ENCODE results near the gene IL1RAPL2. TPM values are rescaled to one million over a fixed set of nuclear protein-coding genes. Genes with fewer than 3 reads are reported as not detected.

IL1RAPL2 gene
- total and polyA plus RNA-seq, 2 donors (not counting 1 experiment from before 2014, with no cell fraction given) = not detected

DNA sequence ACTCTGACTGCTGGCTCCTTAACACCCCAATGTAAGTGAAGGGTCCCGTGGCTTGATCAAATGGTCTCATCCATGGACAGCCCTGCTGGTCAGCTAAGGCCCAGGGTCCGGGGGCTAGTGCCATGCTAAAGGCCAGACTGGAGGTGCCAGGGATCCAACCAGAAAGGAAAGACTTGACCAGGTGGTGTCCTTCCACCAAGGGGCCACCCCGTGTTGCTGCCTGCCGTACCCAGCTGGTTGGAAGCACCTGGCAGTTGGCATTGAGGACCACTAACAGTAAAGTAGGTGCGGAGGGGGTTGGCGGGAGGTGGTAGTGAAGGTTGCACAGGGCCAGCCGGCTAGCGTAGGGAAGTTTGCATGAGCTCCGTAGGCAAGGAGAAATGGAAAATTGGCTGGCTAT, 1.7 kb upstream of the IL1RAPL2 start:
- no peak overlapping the region for H3K4me3 ChIP-seq (ENCODE audit: control extremely low read depth in 1 of 5, extremely low read depth in 1 of 5, insufficient read depth in 1 of 5, low read depth in 2 of 5, low read length in 4 of 5)
- no peaks in the 10 kb centered on the region for H3K4me1 Mint-ChIP-seq
- ATAC-seq (ENCODE audit: low read depth) (no peak), DNase-seq (no peak)
- H3K4me3 Mint-ChIP-seq = no peak overlapping the region
- no peaks in the 10 kb centered on the region for H3K4me1 ChIP-seq (ENCODE audit: control insufficient read depth in 2 of 2, insufficient read depth in 2 of 2, low read length in 2 of 2)
- no peaks in the 10 kb centered on the region for H3K9me3 Mint-ChIP-seq (ENCODE audit: insufficient read depth)
- TF ChIP-seq EZH2 (IDR thresholded peaks at IDR 0.05; ENCODE audit: borderline replicate concordance, insufficient read depth, low read depth, low read length, poor library complexity, severe bottlenecking) = no peak
- TF ChIP-seq, protein P1, sequence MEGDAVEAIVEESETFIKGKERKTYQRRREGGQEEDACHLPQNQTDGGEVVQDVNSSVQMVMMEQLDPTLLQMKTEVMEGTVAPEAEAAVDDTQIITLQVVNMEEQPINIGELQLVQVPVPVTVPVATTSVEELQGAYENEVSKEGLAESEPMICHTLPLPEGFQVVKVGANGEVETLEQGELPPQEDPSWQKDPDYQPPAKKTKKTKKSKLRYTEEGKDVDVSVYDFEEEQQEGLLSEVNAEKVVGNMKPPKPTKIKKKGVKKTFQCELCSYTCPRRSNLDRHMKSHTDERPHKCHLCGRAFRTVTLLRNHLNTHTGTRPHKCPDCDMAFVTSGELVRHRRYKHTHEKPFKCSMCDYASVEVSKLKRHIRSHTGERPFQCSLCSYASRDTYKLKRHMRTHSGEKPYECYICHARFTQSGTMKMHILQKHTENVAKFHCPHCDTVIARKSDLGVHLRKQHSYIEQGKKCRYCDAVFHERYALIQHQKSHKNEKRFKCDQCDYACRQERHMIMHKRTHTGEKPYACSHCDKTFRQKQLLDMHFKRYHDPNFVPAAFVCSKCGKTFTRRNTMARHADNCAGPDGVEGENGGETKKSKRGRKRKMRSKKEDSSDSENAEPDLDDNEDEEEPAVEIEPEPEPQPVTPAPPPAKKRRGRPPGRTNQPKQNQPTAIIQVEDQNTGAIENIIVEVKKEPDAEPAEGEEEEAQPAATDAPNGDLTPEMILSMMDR (IDR thresholded peaks at IDR 0.05) = no peak
- H3K27ac Mint-ChIP-seq = no peak overlapping the region
- H3K27me3 ChIP-seq (replicated peaks in 1 of 4; ENCODE audit: control extremely low read depth in 1 of 4, control insufficient read depth in 3 of 4, insufficient read depth in 4 of 4, low read length in 3 of 4) = peaks cover 0 to 5% (median 3%) of the 10 kb centered on the region in 4 experiments
- no peaks in the 10 kb centered on the region for H3K36me3 ChIP-seq (replicated peaks in 1 of 2; ENCODE audit: control extremely low read depth in 1 of 2, control insufficient read depth in 1 of 2, extremely low read depth in 1 of 2, insufficient read depth in 2 of 2, low read length in 1 of 2)
- no peak overlapping the region for H3K9ac ChIP-seq (ENCODE audit: low read length)
- H4K20me1 ChIP-seq (ENCODE audit: control insufficient read depth, insufficient read depth, low read length, poor library complexity, severe bottlenecking) = no peaks in the 10 kb centered on the region
- H3K9me3 ChIP-seq (ENCODE audit: control extremely low read depth in 1 of 3, control insufficient read depth in 2 of 3, insufficient read depth in 1 of 3, low read length in 2 of 3) = no peaks in the 10 kb centered on the region
- H3K27ac ChIP-seq (ENCODE audit: low read length in 2 of 2) = no peak overlapping the region
- intact Hi-C loops (cut with micrococcal nuclease) = no loop called here
- H3K79me2 ChIP-seq (ENCODE audit: control insufficient read depth, insufficient read depth, low read length) = no peaks in the 10 kb centered on the region
- WGBS (ENCODE audit: insufficient coverage) = 54% methylated on average over 5 of the region's 9 CpGs
- ChIA-PET CTCF (no interaction called here), POLR2A (no interaction called here)
- no peak overlapping the region for H2AFZ ChIP-seq (ENCODE audit: insufficient read depth, low read depth, low read length, poor library complexity, severe bottlenecking)
- H3K27me3 Mint-ChIP-seq = peaks cover 15% of the 10 kb centered on the region
- no peak overlapping the region for H3K4me2 ChIP-seq (replicated peaks; ENCODE audit: low read depth, low read length, poor library complexity, severe bottlenecking)

- no peak overlapping the region for H3K27ac ChIP-seq (ENCODE audit: low read length in 2 of 2)
- H3K9ac ChIP-seq (ENCODE audit: low read length) = no peak overlapping the region
- TF ChIP-seq, protein P1 (IDR thresholded peaks at IDR 0.05) = no peak
- no peak for TF ChIP-seq EZH2 (IDR thresholded peaks at IDR 0.05; ENCODE audit: borderline replicate concordance, insufficient read depth, low read depth, low read length, poor library complexity, severe bottlenecking)
- H3K4me3 ChIP-seq (ENCODE audit: control extremely low read depth in 1 of 5, extremely low read depth in 1 of 5, insufficient read depth in 1 of 5, low read depth in 2 of 5, low read length in 4 of 5) = no peak overlapping the region
- 14% methylated on average over 7 of the region's 39 CpGs for WGBS (ENCODE audit: insufficient coverage)
- no peaks in the 10 kb centered on the region for H3K4me1 Mint-ChIP-seq
- no peak overlapping the region for H3K27ac Mint-ChIP-seq
- ATAC-seq (ENCODE audit: low read depth) (no peak), DNase-seq (no peak)
- no peak overlapping the region for H2AFZ ChIP-seq (ENCODE audit: insufficient read depth, low read depth, low read length, poor library complexity, severe bottlenecking)
- no peaks in the 10 kb centered on the region for H3K4me1 ChIP-seq (ENCODE audit: control insufficient read depth in 2 of 2, insufficient read depth in 2 of 2, low read length in 2 of 2)
- peaks cover 20% of the 10 kb centered on the region for H3K27me3 Mint-ChIP-seq
- no peaks in the 10 kb centered on the region for H3K9me3 ChIP-seq (ENCODE audit: control extremely low read depth in 1 of 3, control insufficient read depth in 2 of 3, insufficient read depth in 1 of 3, low read length in 2 of 3)
- ChIA-PET POLR2A (no interaction called here), CTCF (no interaction called here)
- H3K36me3 ChIP-seq (replicated peaks in 1 of 2; ENCODE audit: control extremely low read depth in 1 of 2, control insufficient read depth in 1 of 2, extremely low read depth in 1 of 2, insufficient read depth in 2 of 2, low read length in 1 of 2) = no peaks in the 10 kb centered on the region
- no peak overlapping the region for H3K4me2 ChIP-seq (replicated peaks; ENCODE audit: low read depth, low read length, poor library complexity, severe bottlenecking)
- intact Hi-C loops (cut with micrococcal nuclease) = no loop called here
- no peak overlapping the region for H3K4me3 Mint-ChIP-seq
- H3K9me3 Mint-ChIP-seq (ENCODE audit: insufficient read depth) = no peaks in the 10 kb centered on the region
- H3K27me3 ChIP-seq (replicated peaks in 1 of 4; ENCODE audit: control extremely low read depth in 1 of 4, control insufficient read depth in 3 of 4, insufficient read depth in 4 of 4, low read length in 3 of 4) = peaks cover 0 to 5% (median 3%) of the 10 kb centered on the region in 4 experiments
- H3K79me2 ChIP-seq (ENCODE audit: control insufficient read depth, insufficient read depth, low read length) = no peaks in the 10 kb centered on the region
- H4K20me1 ChIP-seq (ENCODE audit: control insufficient read depth, insufficient read depth, low read length, poor library complexity, severe bottlenecking) = no peaks in the 10 kb centered on the region
Observed at GRCh38 chrX:104564921-104565703, 887 bp upstream of the IL1RAPL2 start.

Measured in B cell (primary cell).